ENCODE data around the gene PFDN2.

PFDN2 gene

DNA sequence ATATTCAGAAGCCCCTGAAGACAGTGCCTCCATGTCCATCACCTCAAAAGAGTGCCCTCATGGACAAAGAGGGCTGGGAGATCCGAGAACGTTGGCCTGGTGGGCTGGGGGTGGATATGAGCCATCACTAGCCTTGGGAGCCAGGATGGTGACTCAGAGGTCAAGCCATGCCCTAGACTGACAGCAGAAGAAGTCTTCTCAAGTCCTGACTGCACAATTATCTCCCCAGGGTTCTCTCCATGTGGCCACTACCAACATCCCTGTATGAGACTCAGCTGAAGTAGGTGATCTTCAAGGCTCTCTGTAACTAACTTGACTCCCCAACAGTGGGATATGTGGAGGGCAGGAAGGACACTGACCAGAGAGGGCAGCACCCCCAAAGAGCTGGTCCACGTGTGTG, 64.9 kb downstream of the PFDN2 start:
- no peak for DNase-seq (ENCODE audit: low read depth in 2 of 2)

GRCh38 chr1:161051219-161051618, 66.6 kb downstream of the PFDN2 start:
- no peak for DNase-seq (ENCODE audit: low read depth in 2 of 2)

Measured in activated CD8-positive, alpha-beta memory T cell treated with anti-CD3 and anti-CD28 coated beads for 4 hours (primary cell).